Stimulated activated CD4-positive, alpha-beta T cell treated with anti-CD3 and anti-CD28 coated beads, TNF-alpha, amount 100 ng/mL, for 4 hours (primary cell): ENCODE results near the gene DPYSL5.

Experiments
- DNase-seq, 3 experiments: peaks; one replicate each; pipeline ENCODE4 v3.0.0-alpha.2; 2020; ENCODE audit warnings: low read depth in 3 of 3

The DPYSL5 gene

GRCh38 chr2:26932974-26933373 is 85.0 kb downstream of the DPYSL5 start:
- DNase-seq = no peak

- no peak for DNase-seq
Measured at GRCh38 chr2:26933431-26934334, 85.8 kb downstream of the DPYSL5 start.

GRCh38 chr2:26934335-26934724 is 86.4 kb downstream of the DPYSL5 start:
- DNase-seq = no peak

- DNase-seq = no peak
Measured at GRCh38 chr2:26934985-26935384, 87.1 kb downstream of the DPYSL5 start.

- DNase-seq = no peak
Measured at GRCh38 chr2:26936855-26937254, 88.9 kb downstream of the DPYSL5 start.

GRCh38 chr2:26938399-26939118 is 90.6 kb downstream of the DPYSL5 start:
- DNase-seq = no peak

GRCh38 chr2:26940001-26940400 is 92.1 kb downstream of the DPYSL5 start:
- DNase-seq = no peak

GRCh38 chr2:26941486-26941885 is 93.6 kb downstream of the DPYSL5 start:
- no peak for DNase-seq

- DNase-seq = peak; percentile 24 to 40 (median 38)
Measured at GRCh38 chr2:26942543-26943295, 94.8 kb downstream of the DPYSL5 start.

- no peak for DNase-seq
Measured at GRCh38 chr2:26945991-26946750, 98.2 kb downstream of the DPYSL5 start.

GRCh38 chr2:26946841-26947784 is 99.2 kb downstream of the DPYSL5 start:
- no peak for DNase-seq

GRCh38 chr2:26948800-26949199 is 100.9 kb downstream of the DPYSL5 start:
- DNase-seq = no peak

GRCh38 chr2:26950246-26950645 is 102.3 kb downstream of the DPYSL5 start:
- DNase-seq = no peak

- no peak for DNase-seq
Measured at GRCh38 chr2:26951236-26951635, 103.3 kb downstream of the DPYSL5 start.

- no peak for DNase-seq
Measured at GRCh38 chr2:26952374-26952773, 104.4 kb downstream of the DPYSL5 start.

GRCh38 chr2:26954135-26954534 is 106.2 kb downstream of the DPYSL5 start:
- no peak for DNase-seq

- no peak for DNase-seq
Measured at GRCh38 chr2:26957041-26957440, 109.1 kb downstream of the DPYSL5 start.

- DNase-seq = no peak
Measured at GRCh38 chr2:26957534-26957933, 109.6 kb downstream of the DPYSL5 start.

- DNase-seq = no peak
Measured at GRCh38 chr2:26959331-26959730, 111.4 kb downstream of the DPYSL5 start.

- DNase-seq = no peak
Measured at GRCh38 chr2:26964446-26965130, 116.7 kb downstream of the DPYSL5 start.
